ENCODE results near the gene CPED1. TPM values are rescaled to one million over a fixed set of nuclear protein-coding genes. Genes with fewer than 3 reads are reported as not detected.

The CPED1 gene
- total and polyA plus RNA-seq, 2 donors (not counting 1 experiment from before 2014, with no cell fraction given) = 70.2 to 196 TPM

DNA sequence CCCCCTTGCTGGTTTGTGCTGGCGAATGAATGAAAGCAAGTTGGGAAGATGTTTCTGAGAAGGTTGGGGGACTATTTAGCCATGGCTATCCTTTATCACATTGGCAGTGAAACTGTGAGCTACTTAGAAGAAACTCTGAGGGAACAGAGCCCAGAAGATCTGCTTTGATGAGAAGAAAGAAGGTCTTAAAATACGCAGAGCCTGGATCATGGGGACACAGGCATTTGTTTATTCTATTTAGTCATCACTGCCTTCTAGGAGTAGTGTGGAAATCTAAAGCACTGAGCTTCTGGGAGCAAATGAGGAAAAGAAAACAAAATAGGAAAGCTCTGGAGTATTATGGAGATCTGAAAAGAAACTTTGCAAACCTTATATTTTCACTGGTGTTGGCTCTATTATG is 28.5 kb downstream of the CPED1 start:
- Histone ChIP-seq H2AFZ (ENCODE audit: low read length) (peak overlapping the region; percentile 3), H3K27me3 (ENCODE audit: control insufficient read depth, insufficient read depth, low read length) (no peaks in the 10 kb centered on the region), H3K9ac (ENCODE audit: insufficient read depth, low read length) (no peak overlapping the region), H3K9me3 (ENCODE audit: control insufficient read depth, insufficient read depth, low read depth, low read length) (no peaks in the 10 kb centered on the region), H3K79me2 (ENCODE audit: control insufficient read depth, insufficient read depth, low read length) (peaks cover 33% of the 10 kb centered on the region), H3K4me2 (ENCODE audit: extremely low read depth, insufficient read depth, low read length) (peak overlapping the region; percentile 47), H3K27ac (ENCODE audit: insufficient read depth, low read length) (peak overlapping the region; percentile 61), H3K36me3 (ENCODE audit: control insufficient read depth, insufficient read depth, low read length) (no peaks in the 10 kb centered on the region), H3K4me3 (replicated peaks in 1 of 4; ENCODE audit: control extremely low read depth in 1 of 4, insufficient read depth in 1 of 4, low read depth in 3 of 4, low read length in 4 of 4) (no peak overlapping the region), H3K4me1 (ENCODE audit: control insufficient read depth, extremely low read depth, insufficient read depth, low read length) (peaks cover 26% of the 10 kb centered on the region), H4K20me1 (ENCODE audit: control insufficient read depth, extremely low read depth, insufficient read depth, low read length) (no peaks in the 10 kb centered on the region)
- peak; percentile 66 to 91 for DNase-seq (ENCODE audit: low read depth in 2 of 2)
- TF ChIP-seq, protein P1, sequence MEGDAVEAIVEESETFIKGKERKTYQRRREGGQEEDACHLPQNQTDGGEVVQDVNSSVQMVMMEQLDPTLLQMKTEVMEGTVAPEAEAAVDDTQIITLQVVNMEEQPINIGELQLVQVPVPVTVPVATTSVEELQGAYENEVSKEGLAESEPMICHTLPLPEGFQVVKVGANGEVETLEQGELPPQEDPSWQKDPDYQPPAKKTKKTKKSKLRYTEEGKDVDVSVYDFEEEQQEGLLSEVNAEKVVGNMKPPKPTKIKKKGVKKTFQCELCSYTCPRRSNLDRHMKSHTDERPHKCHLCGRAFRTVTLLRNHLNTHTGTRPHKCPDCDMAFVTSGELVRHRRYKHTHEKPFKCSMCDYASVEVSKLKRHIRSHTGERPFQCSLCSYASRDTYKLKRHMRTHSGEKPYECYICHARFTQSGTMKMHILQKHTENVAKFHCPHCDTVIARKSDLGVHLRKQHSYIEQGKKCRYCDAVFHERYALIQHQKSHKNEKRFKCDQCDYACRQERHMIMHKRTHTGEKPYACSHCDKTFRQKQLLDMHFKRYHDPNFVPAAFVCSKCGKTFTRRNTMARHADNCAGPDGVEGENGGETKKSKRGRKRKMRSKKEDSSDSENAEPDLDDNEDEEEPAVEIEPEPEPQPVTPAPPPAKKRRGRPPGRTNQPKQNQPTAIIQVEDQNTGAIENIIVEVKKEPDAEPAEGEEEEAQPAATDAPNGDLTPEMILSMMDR (conservative IDR thresholded peaks at IDR 0.05 in 1 of 2, IDR thresholded peaks at IDR 0.05 in 1 of 2; ENCODE audit: low read depth in 1 of 2, low read length in 2 of 2) = no peak
- TF ChIP-seq EZH2 (IDR thresholded peaks at IDR 0.05; ENCODE audit: low read length, missing control alignments) = no peak

DNA sequence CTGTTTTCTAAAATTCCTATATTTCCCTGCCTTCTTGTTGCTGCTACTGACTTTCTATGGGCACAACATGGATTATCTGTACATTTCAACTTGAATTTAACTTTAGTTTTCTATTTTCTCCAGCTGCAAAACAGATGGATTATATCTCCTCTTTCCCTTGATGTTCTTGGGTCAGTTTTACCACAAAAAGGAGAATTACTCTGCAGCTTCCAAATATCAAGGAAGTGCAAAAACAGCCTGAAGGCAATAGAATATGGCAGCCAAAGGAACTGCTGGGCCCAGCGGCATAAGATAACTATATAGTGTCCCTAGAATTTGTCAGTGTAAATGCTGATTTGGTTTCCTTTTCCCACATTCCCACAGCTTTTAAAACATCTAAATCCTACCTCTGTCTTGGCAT is 29.1 kb downstream of the CPED1 start:
- Histone ChIP-seq H2AFZ (ENCODE audit: low read length) (no peak overlapping the region), H3K4me3 (replicated peaks in 1 of 4; ENCODE audit: control extremely low read depth in 1 of 4, insufficient read depth in 1 of 4, low read depth in 3 of 4, low read length in 4 of 4) (no peak overlapping the region), H4K20me1 (ENCODE audit: control insufficient read depth, extremely low read depth, insufficient read depth, low read length) (no peaks in the 10 kb centered on the region), H3K9ac (ENCODE audit: insufficient read depth, low read length) (no peak overlapping the region), H3K4me2 (ENCODE audit: extremely low read depth, insufficient read depth, low read length) (no peak overlapping the region), H3K36me3 (ENCODE audit: control insufficient read depth, insufficient read depth, low read length) (no peaks in the 10 kb centered on the region), H3K4me1 (ENCODE audit: control insufficient read depth, extremely low read depth, insufficient read depth, low read length) (peaks cover 26% of the 10 kb centered on the region), H3K27ac (ENCODE audit: insufficient read depth, low read length) (no peak overlapping the region), H3K9me3 (ENCODE audit: control insufficient read depth, insufficient read depth, low read depth, low read length) (no peaks in the 10 kb centered on the region), H3K79me2 (ENCODE audit: control insufficient read depth, insufficient read depth, low read length) (peaks cover 32% of the 10 kb centered on the region), H3K27me3 (ENCODE audit: control insufficient read depth, insufficient read depth, low read length) (no peaks in the 10 kb centered on the region)
- TF ChIP-seq, protein P1 (conservative IDR thresholded peaks at IDR 0.05 in 1 of 2, IDR thresholded peaks at IDR 0.05 in 1 of 2; ENCODE audit: low read depth in 1 of 2, low read length in 2 of 2) = no peak
- TF ChIP-seq EZH2 (IDR thresholded peaks at IDR 0.05; ENCODE audit: low read length, missing control alignments) = no peak
- DNase-seq (ENCODE audit: low read depth in 2 of 2) = peak in 1 of 2 donors; percentile 37

DNA sequence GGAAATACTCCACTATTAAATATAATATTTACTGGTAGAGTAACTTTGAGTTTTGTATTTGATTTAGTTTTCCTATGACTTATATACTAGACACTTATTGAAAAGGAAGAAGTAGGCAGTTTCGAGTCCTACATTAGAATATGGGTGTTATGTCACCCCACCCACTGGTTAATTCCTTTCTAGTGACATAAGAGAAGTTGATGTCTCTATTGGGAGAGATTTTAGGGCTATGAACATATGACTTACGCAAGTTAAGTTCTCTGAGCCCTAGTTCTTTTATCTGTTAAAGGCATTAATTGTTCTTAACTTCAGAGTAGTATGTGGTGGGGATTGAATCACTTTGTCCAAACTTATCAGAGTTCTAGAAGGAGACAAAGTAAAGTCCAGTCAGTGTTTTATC is 30.5 kb downstream of the CPED1 start:
- peaks cover 29% of the 10 kb centered on the region for H3K4me1 ChIP-seq (ENCODE audit: control insufficient read depth, extremely low read depth, insufficient read depth, low read length)
- peak; percentile 78 to 81 for DNase-seq (ENCODE audit: low read depth in 2 of 2)
- H3K9ac ChIP-seq (ENCODE audit: insufficient read depth, low read length) = no peak overlapping the region
- H3K79me2 ChIP-seq (ENCODE audit: control insufficient read depth, insufficient read depth, low read length) = peaks cover 26% of the 10 kb centered on the region
- H3K27me3 ChIP-seq (ENCODE audit: control insufficient read depth, insufficient read depth, low read length) = no peaks in the 10 kb centered on the region
- no peaks in the 10 kb centered on the region for H3K9me3 ChIP-seq (ENCODE audit: control insufficient read depth, insufficient read depth, low read depth, low read length)
- no peak overlapping the region for H2AFZ ChIP-seq (ENCODE audit: low read length)
- no peak overlapping the region for H3K4me3 ChIP-seq (replicated peaks in 1 of 4; ENCODE audit: control extremely low read depth in 1 of 4, insufficient read depth in 1 of 4, low read depth in 3 of 4, low read length in 4 of 4)
- TF ChIP-seq, protein P1 (conservative IDR thresholded peaks at IDR 0.05 in 1 of 2, IDR thresholded peaks at IDR 0.05 in 1 of 2; ENCODE audit: low read depth in 1 of 2, low read length in 2 of 2) = no peak
- no peak for TF ChIP-seq EZH2 (IDR thresholded peaks at IDR 0.05; ENCODE audit: low read length, missing control alignments)
- H3K27ac ChIP-seq (ENCODE audit: insufficient read depth, low read length) = peak overlapping the region; percentile 30
- peak overlapping the region; percentile 17 for H3K4me2 ChIP-seq (ENCODE audit: extremely low read depth, insufficient read depth, low read length)
- no peaks in the 10 kb centered on the region for H4K20me1 ChIP-seq (ENCODE audit: control insufficient read depth, extremely low read depth, insufficient read depth, low read length)
- no peaks in the 10 kb centered on the region for H3K36me3 ChIP-seq (ENCODE audit: control insufficient read depth, insufficient read depth, low read length)

All from fibroblast of lung (primary cell).